22Rv1 (cell line): ENCODE results near the gene KLHL40.

Source experiments
- H3K27ac ChIP-seq: fragments of 450-650 bp; 2 replicates; pipeline ENCODE4 v1.5.1; 2017
- ZFX ChIP-seq: fragments of 450-650 bp; IDR thresholded peaks from 2 replicates; pipeline ENCODE4 v1.6.1; 2017; ENCODE audit warnings: antibody characterized with exemption, borderline replicate concordance
- TF ChIP-seq, protein P1 (sequence below): fragments of 450-650 bp; IDR thresholded peaks from 2 replicates; pipeline ENCODE4 v1.5.1; 2017; ENCODE audit warnings: mild to moderate bottlenecking

Gene KLHL40

DNA sequence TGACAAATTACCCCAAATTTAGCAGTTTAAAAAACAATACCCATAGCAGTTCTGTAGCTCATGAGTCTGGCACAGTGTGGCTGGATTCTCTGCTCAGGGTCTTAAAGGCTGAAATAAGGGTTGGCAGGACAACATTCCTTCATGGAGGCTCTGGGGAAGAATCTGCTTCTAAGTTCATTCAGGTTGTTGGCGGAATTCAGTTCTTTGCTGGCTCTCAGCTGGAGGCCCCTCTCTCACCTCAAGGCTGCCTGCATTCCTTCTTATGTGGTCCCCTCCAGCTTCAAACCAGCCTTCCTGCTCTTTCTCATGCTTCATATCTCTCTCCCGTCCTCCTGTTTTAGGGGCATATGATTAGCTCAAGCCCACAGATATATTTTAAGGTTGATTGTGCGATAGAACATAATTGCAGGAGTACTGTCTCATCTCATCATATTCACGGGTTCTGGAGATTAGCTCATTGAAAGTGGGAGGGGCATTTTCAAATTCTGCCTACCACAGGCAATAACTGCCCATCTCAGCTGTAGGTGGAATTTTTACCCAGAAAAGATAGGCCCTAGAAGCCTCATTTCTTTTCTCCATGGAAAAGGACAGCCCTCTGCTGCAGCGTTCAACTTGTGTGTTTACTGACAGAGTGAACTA lies 37.4 kb upstream of the KLHL40 start:
- TF ChIP-seq, protein P1, sequence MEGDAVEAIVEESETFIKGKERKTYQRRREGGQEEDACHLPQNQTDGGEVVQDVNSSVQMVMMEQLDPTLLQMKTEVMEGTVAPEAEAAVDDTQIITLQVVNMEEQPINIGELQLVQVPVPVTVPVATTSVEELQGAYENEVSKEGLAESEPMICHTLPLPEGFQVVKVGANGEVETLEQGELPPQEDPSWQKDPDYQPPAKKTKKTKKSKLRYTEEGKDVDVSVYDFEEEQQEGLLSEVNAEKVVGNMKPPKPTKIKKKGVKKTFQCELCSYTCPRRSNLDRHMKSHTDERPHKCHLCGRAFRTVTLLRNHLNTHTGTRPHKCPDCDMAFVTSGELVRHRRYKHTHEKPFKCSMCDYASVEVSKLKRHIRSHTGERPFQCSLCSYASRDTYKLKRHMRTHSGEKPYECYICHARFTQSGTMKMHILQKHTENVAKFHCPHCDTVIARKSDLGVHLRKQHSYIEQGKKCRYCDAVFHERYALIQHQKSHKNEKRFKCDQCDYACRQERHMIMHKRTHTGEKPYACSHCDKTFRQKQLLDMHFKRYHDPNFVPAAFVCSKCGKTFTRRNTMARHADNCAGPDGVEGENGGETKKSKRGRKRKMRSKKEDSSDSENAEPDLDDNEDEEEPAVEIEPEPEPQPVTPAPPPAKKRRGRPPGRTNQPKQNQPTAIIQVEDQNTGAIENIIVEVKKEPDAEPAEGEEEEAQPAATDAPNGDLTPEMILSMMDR = no peak
- TF ChIP-seq ZFX = no peak
- H3K27ac ChIP-seq = no peak overlapping the region

DNA sequence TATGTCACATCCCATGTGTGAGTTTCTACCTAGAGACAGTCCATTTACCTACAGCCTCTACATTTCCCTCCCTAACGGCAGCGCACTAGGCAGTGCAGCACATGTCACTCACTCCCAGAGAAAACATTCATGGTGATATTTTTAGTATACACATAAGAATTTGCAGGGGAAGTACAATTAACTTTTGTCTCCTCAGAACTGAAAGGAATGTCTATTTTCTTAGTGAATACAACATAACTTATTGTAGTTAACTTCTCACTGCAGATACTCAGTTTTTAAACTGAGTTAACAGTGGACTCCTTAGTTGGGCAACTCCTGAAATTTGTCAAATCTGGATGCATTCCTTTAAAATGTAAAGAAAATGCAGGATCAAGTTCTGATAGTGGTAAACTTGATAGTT lies 36.3 kb upstream of the KLHL40 start:
- TF ChIP-seq, protein P1 = no peak
- TF ChIP-seq ZFX = no peak
- H3K27ac ChIP-seq = no peak overlapping the region

DNA sequence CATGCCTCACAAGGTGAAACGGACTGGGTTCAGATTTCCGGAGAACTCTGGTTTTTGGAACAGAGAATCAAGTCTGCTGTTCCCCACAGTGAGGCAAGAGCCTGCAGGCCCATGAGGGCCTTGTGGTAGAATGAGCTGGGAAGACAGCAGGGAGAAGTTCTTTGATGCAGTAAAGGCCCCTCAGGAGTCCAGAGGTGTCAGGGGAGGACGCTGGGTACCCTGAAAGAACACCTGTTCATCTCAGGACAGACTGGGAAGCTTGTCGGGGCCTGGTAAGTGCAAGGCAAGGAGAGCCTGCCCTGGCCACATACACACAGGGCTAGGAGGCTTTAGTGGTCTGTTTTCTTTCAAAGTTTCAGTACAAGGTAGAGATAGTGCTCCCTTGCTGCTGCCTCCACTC lies 35.6 kb upstream of the KLHL40 start:
- H3K27ac ChIP-seq = no peak overlapping the region
- no peak for TF ChIP-seq ZFX
- TF ChIP-seq, protein P1 = no peak

DNA sequence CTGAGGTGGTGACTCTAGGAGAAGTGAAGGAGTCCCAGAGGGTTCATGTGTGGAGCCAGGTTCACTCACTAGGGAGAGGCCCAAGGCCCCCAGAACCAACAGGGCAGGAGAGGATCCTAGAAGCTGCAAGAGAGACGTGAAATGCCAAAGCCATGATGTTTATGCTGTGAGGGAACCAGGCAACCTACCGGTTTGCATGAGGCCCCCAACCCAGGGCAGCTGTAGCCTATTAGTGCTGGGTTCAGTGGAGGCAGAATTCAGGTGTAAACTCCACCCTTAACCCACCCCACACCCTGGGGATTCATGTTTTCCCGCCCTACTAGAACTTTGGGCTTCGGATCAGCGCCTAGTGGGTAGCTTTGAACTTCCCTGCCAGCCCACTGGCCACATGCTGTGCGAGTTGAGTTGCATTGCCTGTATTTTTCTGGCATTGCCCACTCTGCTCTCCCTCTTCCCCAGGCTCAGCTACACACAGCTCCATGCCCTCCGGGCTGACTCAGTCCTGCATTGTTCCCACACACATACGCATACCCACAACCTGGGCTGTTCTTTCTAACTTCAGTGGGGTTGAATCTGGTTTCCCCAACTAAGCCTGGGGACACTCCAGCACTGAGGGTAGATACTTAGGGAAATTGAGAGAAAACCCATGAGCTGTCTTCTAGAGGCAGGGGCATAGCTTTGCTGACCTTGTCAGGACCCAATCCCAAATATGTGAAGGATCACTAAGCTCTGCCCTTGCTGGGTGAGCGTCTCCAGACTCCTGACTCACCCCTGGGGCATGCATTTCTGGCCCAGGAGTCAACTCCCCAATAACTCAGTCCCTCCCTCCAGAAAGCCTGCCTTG lies 33.9 kb upstream of the KLHL40 start:
- TF ChIP-seq ZFX = no peak
- TF ChIP-seq, protein P1 = no peak
- H3K27ac ChIP-seq = no peak overlapping the region

DNA sequence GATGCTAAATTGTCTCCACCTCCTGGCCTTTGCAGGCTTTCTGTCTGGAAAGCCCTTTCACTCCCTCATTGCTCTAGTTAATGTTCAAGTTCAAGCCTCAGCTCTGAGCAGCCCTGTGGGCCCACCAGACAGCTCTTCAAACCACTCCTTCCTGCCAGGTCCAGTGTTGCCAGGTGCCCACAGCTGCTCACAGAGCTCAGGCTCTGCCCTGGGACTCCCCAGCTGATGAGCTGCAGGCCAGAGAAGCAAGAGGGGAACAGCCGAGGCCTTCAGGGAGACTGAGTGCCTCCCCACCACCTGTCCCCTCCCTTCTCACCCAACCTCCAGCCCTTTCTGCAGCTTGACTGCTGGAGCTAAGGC lies 33.1 kb upstream of the KLHL40 start:
- TF ChIP-seq ZFX = no peak
- TF ChIP-seq, protein P1 = no peak
- no peak overlapping the region for H3K27ac ChIP-seq

DNA sequence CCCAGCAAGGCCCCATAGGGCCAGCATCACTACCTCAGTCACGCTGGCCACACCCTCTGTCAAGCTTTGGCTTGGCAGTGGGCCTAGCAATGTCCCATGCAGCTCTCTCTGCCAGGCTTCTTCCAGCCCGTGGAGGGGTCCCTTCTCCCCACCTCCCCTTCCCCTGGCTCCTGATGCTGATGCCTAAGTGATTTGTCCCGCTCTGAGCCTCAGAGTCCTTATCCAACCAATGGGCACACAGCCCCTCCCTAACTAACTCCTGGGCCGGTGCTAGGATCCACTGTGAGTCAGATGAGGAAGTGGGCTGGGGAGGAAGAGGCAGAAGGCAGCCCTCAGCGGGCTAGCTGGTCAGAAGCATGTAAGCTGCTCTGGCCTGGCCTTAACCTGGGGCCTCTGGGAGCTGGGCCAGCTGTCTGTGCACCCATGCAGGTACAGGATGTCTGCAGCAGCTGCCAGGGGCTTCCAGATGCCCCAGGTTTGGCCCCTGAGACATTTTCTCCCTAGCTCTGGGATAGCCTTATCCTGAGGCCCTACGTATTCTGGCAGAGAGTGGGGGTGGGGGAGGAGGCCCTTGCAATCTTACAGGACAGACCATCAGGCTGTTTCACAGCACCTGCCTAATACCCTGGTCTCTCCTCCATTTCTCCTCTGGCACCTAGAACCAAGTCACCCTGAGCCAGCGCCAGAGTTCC lies 32.6 kb upstream of the KLHL40 start:
- peak overlapping the region; percentile 60 for H3K27ac ChIP-seq
- no peak for TF ChIP-seq ZFX
- TF ChIP-seq, protein P1 = no peak

DNA sequence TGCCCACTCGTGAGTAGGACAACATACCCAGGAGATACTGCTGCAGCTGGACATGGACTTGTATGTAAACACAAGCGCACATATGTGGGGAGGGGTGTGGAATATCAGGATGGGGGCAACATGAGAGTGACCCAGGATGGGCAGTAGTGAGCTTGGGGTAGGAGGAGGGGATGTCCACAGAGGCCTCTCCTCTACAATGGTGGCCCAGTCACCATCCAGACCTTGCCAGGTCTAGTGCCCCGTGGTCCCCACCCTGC lies 32.1 kb upstream of the KLHL40 start:
- TF ChIP-seq, protein P1 = no peak
- no peak for TF ChIP-seq ZFX
- H3K27ac ChIP-seq = peak overlapping the region; percentile 60
